Breast epithelium (tissue), 4 donors: ENCODE results near the gene PORCN. TPM values are rescaled to one million over a fixed set of nuclear protein-coding genes. Genes with fewer than 3 reads are reported as not detected.

Experiments used
- DNase-seq, 2 donors: peaks; one replicate each; pipeline ENCODE4 v3.0.0-alpha.2; 2019; ENCODE audit warnings: low spot score in 2 of 2
- H3K27ac ChIP-seq, 2 donors: fragments of 200-600 bp; sonication (generic) in 1 of 2; one replicate each; pipeline ENCODE4 v1.5.1; 2016 to 2019; ENCODE audit warnings: mild to moderate bottlenecking in 1 of 2
- H3K27me3 ChIP-seq, 2 donors: fragments of 200-600 bp; sonication (generic) in 1 of 2; one replicate each; pipeline versions ENCODE4 v1.5.1 to v1.6.0; 2017 to 2019; ENCODE audit warnings: control low read depth in 1 of 2, mild to moderate bottlenecking in 1 of 2
- H3K36me3 ChIP-seq: fragments of 200-600 bp; one replicate; pipeline ENCODE4 v1.5.1; 2019
- H3K4me1 ChIP-seq, 2 donors: fragments of 200-600 bp; sonication (generic); one replicate each; pipeline ENCODE4 v1.5.1; 2016 to 2019; ENCODE audit warnings: control low read depth in 1 of 2
- H3K4me3 ChIP-seq, 3 donors: fragments of 200-600 bp; sonication (generic); 1 replicate in 2 of 3; 2 replicates in 1 of 3; pipeline ENCODE4 v1.5.1; 2016 to 2019; ENCODE audit warnings: mild to moderate bottlenecking in 3 of 3, moderate library complexity in 2 of 3
- H3K9me3 ChIP-seq, 2 donors: fragments of 200-600 bp; sonication (generic) in 1 of 2; one replicate each; pipeline ENCODE4 v1.5.1; 2016 to 2019; ENCODE audit warnings: control low read depth in 1 of 2
- POLR2A ChIP-seq: fragments of 450-650 bp; IDR thresholded peaks from one replicate; pipeline ENCODE4 v1.6.1; 2016; ENCODE audit warnings: antibody characterized with exemption, mild to moderate bottlenecking, moderate library complexity
- POLR2AphosphoS5 ChIP-seq, 3 donors: sonication (generic); formaldehyde crosslinking; IDR thresholded peaks; one replicate each; pipeline ENCODE4 v1.6.1; 2017; ENCODE audit warnings: antibody characterized with exemption in 3 of 3
- intact Hi-C: fragments of 100-400 bp; cut with DNase I; formaldehyde crosslinking; loops from one replicate; pipeline ENCODE4 v1.15.1; 2023; ENCODE audit warnings: low total_unique reads
- total RNA-seq, 3 donors: library from RNA; depleted of rRNA; stranded (reverse); fragments of >200 nt; gene quantifications; one replicate each; pipeline ENCODE4 v1.1.0, GENCODE V29; 2016
- TF ChIP-seq, protein P1 (sequence below), 3 donors: fragments of 450-650 bp; IDR thresholded peaks; one replicate each; pipeline ENCODE4 v1.5.1; 2016 to 2017; ENCODE audit warnings: antibody characterized with exemption in 3 of 3, mild to moderate bottlenecking in 3 of 3, moderate library complexity in 3 of 3

PORCN gene
- total RNA-seq, 3 donors from 2014 or later, result 12.1 to 22.1 (median 17.0) TPM

DNA sequence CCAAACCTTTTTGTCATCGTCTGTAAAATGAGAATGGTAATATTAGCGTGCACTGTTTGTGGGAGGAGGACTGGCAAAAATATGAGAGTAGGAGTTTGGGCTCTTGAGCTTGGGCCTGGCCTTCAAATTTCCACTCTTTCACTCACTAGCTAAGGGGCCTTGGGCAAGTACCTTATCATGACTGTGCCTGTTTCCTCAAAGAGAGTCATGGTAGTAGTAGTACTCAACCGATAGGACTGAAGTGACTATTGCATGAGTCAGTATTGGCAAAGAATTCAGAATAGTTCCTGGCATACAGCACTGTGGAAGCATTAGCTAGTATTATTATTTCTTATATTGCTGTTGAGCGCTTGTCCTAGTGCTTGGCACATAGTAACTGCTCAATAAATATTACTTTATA lies 49.5 kb downstream of the PORCN start:
- Histone ChIP-seq H3K36me3 (no peaks in the 10 kb centered on the region), H3K9me3 (no peaks in the 10 kb centered on the region), H3K4me1 (no peaks in the 10 kb centered on the region), H3K27me3 (peaks cover 0 to 19% of the 10 kb centered on the region in 2 donors), H3K4me3 (no peak overlapping the region), H3K27ac (no peak overlapping the region)
- TF ChIP-seq, protein P1, sequence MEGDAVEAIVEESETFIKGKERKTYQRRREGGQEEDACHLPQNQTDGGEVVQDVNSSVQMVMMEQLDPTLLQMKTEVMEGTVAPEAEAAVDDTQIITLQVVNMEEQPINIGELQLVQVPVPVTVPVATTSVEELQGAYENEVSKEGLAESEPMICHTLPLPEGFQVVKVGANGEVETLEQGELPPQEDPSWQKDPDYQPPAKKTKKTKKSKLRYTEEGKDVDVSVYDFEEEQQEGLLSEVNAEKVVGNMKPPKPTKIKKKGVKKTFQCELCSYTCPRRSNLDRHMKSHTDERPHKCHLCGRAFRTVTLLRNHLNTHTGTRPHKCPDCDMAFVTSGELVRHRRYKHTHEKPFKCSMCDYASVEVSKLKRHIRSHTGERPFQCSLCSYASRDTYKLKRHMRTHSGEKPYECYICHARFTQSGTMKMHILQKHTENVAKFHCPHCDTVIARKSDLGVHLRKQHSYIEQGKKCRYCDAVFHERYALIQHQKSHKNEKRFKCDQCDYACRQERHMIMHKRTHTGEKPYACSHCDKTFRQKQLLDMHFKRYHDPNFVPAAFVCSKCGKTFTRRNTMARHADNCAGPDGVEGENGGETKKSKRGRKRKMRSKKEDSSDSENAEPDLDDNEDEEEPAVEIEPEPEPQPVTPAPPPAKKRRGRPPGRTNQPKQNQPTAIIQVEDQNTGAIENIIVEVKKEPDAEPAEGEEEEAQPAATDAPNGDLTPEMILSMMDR (IDR thresholded peaks at IDR 0.05), result no peak
- TF ChIP-seq POLR2A (no peak), POLR2AphosphoS5 (IDR thresholded peaks at IDR 0.05) (no peak)
- intact Hi-C loops, result no loop called here
- no peak for DNase-seq

DNA sequence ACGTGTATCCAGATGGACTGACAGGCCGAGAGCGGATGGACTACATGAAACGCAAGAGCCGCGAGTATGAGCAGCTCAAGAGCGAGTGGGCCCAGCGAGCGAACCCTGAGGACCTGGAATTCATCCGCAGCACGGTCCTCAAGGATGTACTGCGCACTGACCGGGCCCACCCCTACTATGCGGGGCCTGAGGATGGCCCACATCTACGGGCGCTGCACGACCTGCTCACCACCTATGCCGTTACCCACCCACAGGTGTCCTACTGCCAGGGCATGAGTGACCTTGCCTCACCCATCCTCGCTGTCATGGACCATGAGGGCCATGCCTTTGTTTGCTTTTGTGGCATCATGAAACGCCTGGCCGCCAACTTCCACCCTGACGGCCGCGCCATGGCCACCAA lies 50.8 kb downstream of the PORCN start:
- Histone ChIP-seq H3K9me3 (no peaks in the 10 kb centered on the region), H3K4me3 (no peak overlapping the region), H3K27me3 (peaks cover 0 to 23% of the 10 kb centered on the region in 2 donors), H3K27ac (no peak overlapping the region), H3K4me1 (no peaks in the 10 kb centered on the region), H3K36me3 (no peaks in the 10 kb centered on the region)
- intact Hi-C loops, result no loop called here
- DNase-seq, result no peak
- TF ChIP-seq, protein P1 (IDR thresholded peaks at IDR 0.05), result no peak
- no peak for TF ChIP-seq POLR2AphosphoS5 (IDR thresholded peaks at IDR 0.05)
- TF ChIP-seq POLR2A, result no peak

- DNase-seq, result no peak
- intact Hi-C loops, result no loop called here
- H3K4me1 ChIP-seq, result no peaks in the 10 kb centered on the region
- no peak overlapping the region for H3K4me3 ChIP-seq
- peaks cover 0 to 21% of the 10 kb centered on the region in 2 donors for H3K27me3 ChIP-seq
- H3K27ac ChIP-seq, result no peak overlapping the region
- H3K36me3 ChIP-seq, result no peaks in the 10 kb centered on the region
- H3K9me3 ChIP-seq, result no peaks in the 10 kb centered on the region
- TF ChIP-seq POLR2AphosphoS5 (IDR thresholded peaks at IDR 0.05) (no peak), POLR2A (no peak)
- TF ChIP-seq, protein P1 (IDR thresholded peaks at IDR 0.05), result no peak
Measured at GRCh38 chrX:48560056-48560455, 51.3 kb downstream of the PORCN start.

DNA sequence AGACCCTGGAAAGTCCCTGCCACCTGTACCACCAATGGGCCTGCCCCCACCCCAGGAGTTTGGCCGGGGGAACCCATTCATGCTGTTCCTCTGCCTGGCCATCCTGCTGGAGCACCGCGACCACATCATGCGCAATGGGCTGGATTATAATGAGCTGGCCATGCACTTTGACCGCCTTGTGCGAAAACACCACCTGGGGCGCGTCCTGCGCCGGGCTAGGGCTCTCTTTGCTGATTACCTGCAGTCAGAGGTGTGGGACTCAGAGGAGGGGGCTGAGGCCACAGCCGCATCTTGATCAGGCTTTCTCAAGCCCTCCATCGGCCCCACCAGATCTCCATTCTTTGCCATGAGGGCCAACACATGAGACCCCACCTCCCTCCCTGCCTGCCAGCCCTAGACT lies 51.9 kb downstream of the PORCN start:
- H3K27me3 ChIP-seq, result peaks cover 0 to 21% of the 10 kb centered on the region in 2 donors
- H3K9me3 ChIP-seq, result no peaks in the 10 kb centered on the region
- DNase-seq, result no peak
- no peaks in the 10 kb centered on the region for H3K36me3 ChIP-seq
- H3K4me1 ChIP-seq, result no peaks in the 10 kb centered on the region
- no peak overlapping the region for H3K27ac ChIP-seq
- intact Hi-C loops, result no loop called here
- H3K4me3 ChIP-seq, result no peak overlapping the region
- TF ChIP-seq POLR2AphosphoS5 (IDR thresholded peaks at IDR 0.05) (no peak), POLR2A (no peak)
- TF ChIP-seq, protein P1 (IDR thresholded peaks at IDR 0.05), result no peak

DNA sequence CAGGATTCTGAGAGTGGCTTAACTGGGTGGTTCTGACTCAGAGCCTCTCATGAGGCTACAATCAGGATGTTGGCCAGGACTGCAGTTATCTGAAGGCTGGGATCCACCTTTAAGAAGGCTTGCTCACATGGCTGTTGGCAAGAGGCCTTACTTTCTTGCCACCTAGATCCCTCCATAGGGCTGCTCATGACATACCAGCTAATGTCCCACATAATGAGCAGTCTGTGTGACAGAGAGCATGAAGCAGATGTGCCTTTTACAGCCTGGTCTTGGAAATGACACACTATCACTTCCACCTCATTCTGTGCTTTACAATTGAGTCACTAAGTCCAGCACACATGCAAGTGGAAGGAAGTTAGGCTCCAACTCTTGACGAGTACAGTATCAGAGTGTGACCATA lies 61.2 kb downstream of the PORCN start:
- intact Hi-C loops, result no loop called here
- DNase-seq, result no peak
- no peak overlapping the region for H3K4me3 ChIP-seq
- peaks cover 0 to 7% of the 10 kb centered on the region in 2 donors for H3K27me3 ChIP-seq
- no peak overlapping the region for H3K27ac ChIP-seq
- H3K4me1 ChIP-seq, result no peaks in the 10 kb centered on the region
- TF ChIP-seq, protein P1 (IDR thresholded peaks at IDR 0.05), result no peak
- TF ChIP-seq POLR2AphosphoS5 (IDR thresholded peaks at IDR 0.05) (no peak), POLR2A (no peak)
- H3K9me3 ChIP-seq, result no peaks in the 10 kb centered on the region
- H3K36me3 ChIP-seq, result no peaks in the 10 kb centered on the region

Other genes with a start within 250 kb of the PORCN start
- not detected for gene SSX3, start 152.3 kb upstream of the PORCN start, total RNA-seq
- gene SSX4, start 125.5 kb upstream of the PORCN start, total RNA-seq, result not detected
- not detected for gene SSX4B, start 97.0 kb upstream of the PORCN start, total RNA-seq
- gene SLC38A5, start 38.7 kb upstream of the PORCN start, total RNA-seq, result 10 to 100 TPM in 1 of 3 donors, 1 to 10 TPM in 1, under 1 TPM in 1; 0.96 to 12.1 (median 3.8) TPM
- 10 to 100 TPM; 31.8 to 55.4 (median 34.8) TPM for gene FTSJ1, start 32.8 kb upstream of the PORCN start, total RNA-seq
- 10 to 100 TPM; 20.3 to 22.0 (median 20.6) TPM for gene EBP, start 12.8 kb downstream of the PORCN start, total RNA-seq
- gene TBC1D25, start 30.7 kb downstream of the PORCN start, total RNA-seq, result 10 to 100 TPM; 11.3 to 13.0 (median 12.5) TPM
- 100 to 1,000 TPM; 152 to 328 (median 213) TPM for gene RBM3, start 65.5 kb downstream of the PORCN start, total RNA-seq
- gene WDR13, start 88.5 kb downstream of the PORCN start, total RNA-seq, result 100 to 1,000 TPM in 1 of 3 donors, 10 to 100 TPM in 2; 97.2 to 113 (median 97.7) TPM
- gene WAS, start 174.8 kb downstream of the PORCN start, total RNA-seq, result 10 to 100 TPM in 1 of 3 donors, 1 to 10 TPM in 2; 2.3 to 12.5 (median 6.0) TPM
- 1 to 10 TPM; 3.6 to 7.0 (median 5.3) TPM for gene SUV39H1, start 187.7 kb downstream of the PORCN start, total RNA-seq